Ramos (cell line): Measurements from ENCODE around the gene NPTX2.

Source experiments
- in situ Hi-C: fragments of 300-500 bp; cut with MboI; formaldehyde crosslinking; loops from one replicate; pipeline ENCODE4 v1.14.3; 2022; ENCODE audit warnings: low sequenced_read_pairs; ENCODE audit not compliant: unreplicated experiment

NPTX2 gene

DNA sequence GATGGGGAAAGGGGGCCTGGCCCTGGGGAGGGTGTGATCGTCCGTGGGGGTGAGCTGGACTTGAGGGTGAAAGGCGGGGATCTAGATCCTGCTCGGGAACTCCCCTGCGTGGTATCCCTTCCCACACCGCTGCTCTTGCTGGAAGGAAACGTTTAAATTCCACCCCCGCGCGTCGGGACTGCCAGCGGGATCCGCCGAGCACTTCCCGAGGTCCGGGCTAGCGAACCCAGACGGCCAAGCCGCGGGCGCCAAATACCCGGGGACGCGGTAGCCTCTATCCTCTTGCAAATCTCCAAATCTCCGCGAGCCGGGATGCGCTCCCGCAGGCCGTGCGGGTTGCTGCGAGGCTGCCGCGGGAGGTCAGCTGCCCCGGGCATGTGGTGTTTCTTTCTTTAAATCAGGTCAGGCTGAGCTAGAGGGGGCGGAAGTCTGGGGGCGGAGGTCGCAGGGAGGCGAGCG is 904 bp downstream of the NPTX2 start:
- in situ Hi-C loops: no loop called here

GRCh38 chr7:98618786-98619185 is 1.7 kb downstream of the NPTX2 start:
- in situ Hi-C loops: no loop called here

- in situ Hi-C loops: no loop called here
Observed at GRCh38 chr7:98619450-98620321, 2.6 kb downstream of the NPTX2 start.

GRCh38 chr7:98621573-98622482 is 4.7 kb downstream of the NPTX2 start:
- in situ Hi-C loops: no loop called here

DNA sequence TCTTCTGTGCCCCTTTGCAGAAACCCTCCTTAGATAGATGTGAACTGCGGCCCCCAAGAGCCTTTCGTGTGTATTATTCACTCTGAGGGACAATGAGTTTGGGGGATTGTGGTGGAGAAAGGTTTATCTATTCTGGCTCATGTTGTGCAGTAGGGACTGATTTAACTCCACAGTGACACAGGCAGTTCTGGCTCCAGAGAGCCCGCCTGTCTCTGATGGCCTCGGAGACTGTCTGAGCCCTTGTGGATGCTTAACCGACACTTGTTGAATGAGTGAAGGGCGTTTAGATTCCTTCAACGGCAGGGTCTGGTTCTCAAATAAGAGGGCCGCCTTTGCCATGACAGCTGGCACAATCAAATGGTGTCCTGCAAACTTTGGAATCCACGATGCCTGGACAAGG is 5.8 kb downstream of the NPTX2 start:
- in situ Hi-C loops: no loop called here

DNA sequence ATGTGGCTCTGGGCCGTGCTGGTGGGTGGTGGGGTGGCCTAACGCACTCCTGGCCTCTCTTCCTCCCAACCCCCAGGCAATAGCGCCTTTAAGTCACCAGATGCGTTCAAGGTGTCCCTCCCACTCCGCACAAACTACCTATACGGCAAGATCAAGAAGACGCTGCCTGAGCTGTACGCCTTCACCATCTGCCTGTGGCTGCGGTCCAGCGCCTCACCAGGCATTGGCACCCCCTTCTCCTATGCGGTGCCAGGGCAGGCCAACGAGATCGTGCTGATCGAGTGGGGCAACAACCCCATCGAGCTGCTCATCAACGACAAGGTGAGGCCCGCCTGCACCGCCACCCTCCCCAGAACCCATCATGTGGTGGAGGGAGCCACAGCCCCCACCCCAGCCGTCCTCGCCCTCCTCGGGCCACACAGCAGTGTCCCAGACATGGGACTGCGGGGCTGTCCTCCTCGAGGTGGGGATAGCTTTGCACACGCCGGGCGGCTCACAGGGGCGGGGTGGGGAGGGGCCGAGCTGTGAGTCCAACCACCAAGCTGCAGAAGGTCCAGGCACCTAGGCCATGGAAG is 7.8 kb downstream of the NPTX2 start:
- in situ Hi-C loops: no loop called here

DNA sequence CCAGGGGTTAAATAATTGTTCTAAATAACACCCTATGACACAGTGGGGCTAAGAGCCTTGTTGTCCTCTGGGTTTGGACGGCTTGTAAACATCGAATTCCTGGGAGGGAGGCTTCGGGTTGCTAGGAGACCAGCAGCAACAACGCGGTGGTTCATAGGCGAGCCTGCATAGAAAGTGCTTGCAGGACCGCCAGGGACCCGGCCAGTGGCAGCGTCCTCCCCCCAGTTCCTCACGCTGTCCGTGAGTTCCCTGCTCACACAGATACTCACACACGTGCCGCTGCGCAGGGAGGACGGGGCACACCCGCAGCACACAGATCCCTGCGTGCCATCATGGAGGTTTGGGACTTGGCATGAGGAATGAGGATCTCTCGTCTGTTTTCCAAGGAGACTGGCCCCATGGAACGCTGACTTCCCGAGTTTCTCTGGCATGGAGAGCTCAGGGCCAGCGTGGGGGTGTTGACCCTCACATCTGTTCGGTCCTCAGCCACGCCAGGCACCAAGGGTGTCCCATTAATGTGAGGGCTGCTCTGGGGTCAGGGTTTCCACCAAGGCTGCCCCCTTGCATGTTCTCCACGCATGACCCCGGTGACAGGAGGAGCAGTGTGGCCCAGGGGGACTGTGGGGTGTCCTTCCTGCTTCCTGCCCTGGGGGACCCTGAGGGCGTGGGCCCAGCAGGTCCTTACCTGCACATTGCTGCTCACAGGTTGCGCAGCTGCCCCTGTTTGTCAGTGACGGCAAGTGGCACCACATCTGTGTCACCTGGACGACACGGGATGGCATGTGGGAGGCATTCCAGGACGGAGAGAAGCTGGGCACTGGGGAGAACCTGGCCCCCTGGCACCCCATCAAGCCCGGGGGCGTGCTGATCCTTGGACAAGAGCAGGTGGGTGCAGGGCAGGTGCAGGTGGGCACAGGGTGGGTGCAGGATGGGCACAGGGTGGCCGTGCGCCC is 9.7 kb downstream of the NPTX2 start:
- in situ Hi-C loops: no loop called here

- in situ Hi-C loops: no loop called here
Observed at GRCh38 chr7:98627413-98627790, 10.3 kb downstream of the NPTX2 start.

DNA sequence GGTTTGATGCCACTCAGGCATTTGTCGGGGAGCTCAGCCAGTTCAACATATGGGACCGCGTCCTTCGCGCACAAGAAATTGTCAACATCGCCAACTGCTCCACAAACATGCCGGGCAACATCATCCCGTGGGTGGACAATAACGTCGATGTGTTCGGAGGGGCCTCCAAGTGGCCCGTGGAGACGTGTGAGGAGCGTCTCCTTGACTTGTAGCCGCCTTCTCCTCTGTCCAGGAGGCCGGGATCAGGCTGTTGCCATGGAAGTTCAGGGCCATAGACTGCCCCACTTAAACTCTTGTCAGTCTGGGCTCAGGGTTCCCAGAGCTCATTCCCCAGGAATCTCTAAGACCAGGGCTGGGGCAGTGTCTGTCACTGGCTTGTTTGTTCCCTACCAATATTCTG is 11.3 kb downstream of the NPTX2 start:
- in situ Hi-C loops: no loop called here

- in situ Hi-C loops: no loop called here
Observed at GRCh38 chr7:98629001-98629431, 11.9 kb downstream of the NPTX2 start.

- in situ Hi-C loops: no loop called here
Observed at GRCh38 chr7:98630149-98630548, 13.1 kb downstream of the NPTX2 start.

DNA sequence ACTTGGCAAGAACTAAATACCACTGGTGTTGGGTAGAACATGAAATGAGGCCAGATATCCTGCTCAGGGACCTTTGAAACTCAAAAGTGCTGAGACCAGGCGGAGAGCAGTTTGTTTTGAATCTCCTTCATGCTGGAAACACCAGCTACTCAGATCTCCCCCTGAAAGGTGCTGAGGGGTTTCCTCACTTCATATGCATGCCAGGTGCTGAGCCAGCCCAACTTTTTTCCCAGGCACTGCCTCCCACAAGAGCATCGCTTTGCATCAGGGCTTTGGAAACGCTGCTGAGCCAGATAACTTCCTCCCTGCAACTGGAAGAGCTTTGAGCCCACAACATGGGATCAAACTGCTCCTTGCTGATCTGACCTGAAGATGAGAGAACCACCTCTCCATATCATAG is 13.7 kb downstream of the NPTX2 start:
- in situ Hi-C loops: no loop called here

DNA sequence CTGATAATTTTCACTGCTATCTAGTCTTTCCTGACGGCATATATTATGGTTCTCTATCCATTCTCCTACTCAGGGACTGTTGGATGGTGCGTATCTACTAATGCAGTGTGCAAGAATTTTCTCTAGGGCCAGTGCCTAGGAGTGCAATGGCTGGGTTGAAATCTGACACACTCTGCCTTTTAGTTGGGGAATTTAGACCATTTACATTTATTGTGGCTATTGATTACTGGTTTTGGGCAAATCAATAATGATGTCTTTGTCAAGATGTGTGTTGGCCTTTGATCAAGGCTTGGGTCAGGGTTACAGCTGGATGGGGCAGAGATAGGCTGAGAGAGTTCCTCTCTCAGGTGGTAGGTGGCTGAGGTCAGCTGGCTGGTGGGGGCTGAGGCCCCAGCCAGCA is 21.8 kb downstream of the NPTX2 start:
- in situ Hi-C loops: no loop called here

DNA sequence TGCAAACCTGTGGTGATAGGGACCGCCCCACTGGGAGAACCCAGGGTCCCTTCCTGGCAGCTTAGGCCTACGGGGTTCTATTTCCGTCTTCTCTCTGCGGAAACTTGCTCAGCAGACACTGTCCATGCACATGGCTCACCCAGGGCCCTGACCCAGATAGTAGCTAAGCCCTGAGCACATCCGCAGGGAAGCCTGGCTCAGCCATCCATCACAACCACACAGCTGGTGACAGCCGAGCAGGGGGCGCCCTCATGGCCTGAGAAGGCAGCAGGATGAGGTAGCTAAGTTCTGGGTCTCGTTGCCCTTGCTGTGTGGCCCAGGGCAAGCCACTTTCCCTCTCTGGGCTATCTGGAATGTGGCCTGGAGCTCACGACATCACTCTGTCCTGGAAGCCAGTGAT is 23.3 kb downstream of the NPTX2 start:
- in situ Hi-C loops: no loop called here

GRCh38 chr7:98641646-98642500 is 24.8 kb downstream of the NPTX2 start:
- in situ Hi-C loops: no loop called here

- in situ Hi-C loops: no loop called here
Observed at GRCh38 chr7:98643236-98643985, 26.3 kb downstream of the NPTX2 start.

DNA sequence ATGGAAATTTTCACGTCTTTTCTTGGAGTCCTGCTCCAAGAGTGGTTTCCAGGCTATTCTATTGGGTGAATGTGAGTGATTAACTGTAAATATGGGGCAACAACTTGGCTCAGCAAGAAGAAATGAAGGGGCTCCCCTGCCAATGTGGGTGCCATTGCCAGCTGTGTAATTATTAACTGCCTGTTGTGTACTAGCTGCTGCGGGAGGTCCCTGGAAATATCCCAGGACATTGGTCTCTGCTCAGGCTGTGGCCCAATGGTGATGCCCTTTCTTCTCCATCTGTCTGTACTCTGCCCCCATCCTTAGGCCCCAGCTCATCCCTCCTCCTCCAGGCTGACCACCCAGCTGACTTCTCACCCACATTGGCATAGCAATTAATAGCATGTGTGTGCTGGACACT is 29.4 kb downstream of the NPTX2 start:
- in situ Hi-C loops: no loop called here

DNA sequence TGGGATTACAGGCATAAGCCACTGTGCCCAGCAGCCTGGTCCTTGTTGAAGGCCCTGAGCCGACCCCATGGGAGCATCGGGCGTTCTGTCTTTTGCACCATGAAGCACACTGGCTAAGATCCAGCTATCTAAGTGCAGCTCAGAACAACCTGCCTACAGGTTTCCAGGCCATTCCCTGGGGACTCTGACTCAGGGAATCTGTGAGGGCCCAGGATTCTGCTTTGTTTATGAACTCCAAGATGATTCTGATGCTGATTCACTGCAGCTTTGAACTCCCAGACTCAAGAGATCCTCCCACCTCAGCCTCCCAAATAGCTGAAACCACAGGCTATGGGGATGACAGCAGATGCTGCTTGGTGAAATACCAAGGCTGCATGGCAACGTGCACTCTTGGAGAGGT is 30.2 kb downstream of the NPTX2 start:
- in situ Hi-C loops: no loop called here
